Fibroblast of skin of scalp (primary cell): ENCODE results near the gene AOC2. TPM values are rescaled to one million over a fixed set of nuclear protein-coding genes. Genes with fewer than 3 reads are reported as not detected.

ENCODE experiments used
- DNase-seq: peaks from one replicate; pipeline ENCODE4 v3.0.0-alpha.2; 2013
- polyA plus RNA-seq, 2 experiments: library from polyadenylated mRNA; unstranded; fragments of 120-200 nt; gene quantifications; one replicate each; pipeline ENCODE4 v1.2.1, GENCODE V29; 2013; ENCODE audit not compliant: insufficient read length in 2 of 2

AOC2 gene
- 0.47 TPM for polyA plus RNA-seq (2013, experiment 1 of 2; ENCODE audit: insufficient read length)
- polyA plus RNA-seq (2013, experiment 2 of 2; ENCODE audit: insufficient read length) = 0.35 TPM

DNA sequence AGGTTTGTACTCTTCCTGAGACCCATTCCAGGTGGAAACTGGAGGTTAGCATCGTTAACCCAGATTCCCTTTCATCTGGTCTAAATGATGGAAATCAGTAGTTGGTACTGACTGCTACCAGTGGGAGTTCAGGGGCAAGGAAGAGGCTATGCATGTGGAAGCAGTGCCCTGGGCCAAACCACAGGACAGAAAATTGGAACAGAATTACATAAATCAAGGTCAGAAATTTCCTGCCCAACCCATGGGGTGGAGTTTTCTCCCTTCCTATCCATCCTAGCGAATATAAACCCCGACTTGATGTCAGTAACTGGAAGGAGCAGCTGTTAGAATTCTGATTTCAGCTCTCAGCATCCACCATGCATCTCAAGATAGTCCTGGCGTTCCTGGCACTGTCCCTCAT, at the start of gene AOC2:
AOC2 (plus strand) TSS at position 310 of the 400 bp plus-strand sequence; CDS start at position 357, 47 bp downstream.
- no peak for DNase-seq

DNA sequence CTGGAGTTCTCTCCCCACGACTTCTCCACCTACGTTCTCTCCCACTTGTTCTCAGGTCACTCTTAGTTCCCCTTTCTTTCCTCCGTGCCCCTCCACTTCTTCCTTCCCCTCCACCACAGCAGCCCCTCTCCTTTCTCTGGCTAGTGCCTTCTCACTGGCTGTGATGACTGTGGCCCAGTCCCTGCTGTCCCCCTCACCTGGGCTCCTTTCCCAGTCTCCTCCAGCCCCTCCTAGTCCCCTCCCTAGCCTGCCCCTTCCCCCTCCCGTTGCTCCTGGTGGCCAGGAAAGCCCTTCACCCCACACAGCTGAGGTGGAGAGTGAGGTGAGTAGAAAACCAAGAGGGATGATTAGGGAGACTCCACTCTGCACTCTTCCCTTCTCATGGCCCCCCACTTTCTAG, 49.3 kb upstream of the AOC2 start:
- DNase-seq = no peak

DNA sequence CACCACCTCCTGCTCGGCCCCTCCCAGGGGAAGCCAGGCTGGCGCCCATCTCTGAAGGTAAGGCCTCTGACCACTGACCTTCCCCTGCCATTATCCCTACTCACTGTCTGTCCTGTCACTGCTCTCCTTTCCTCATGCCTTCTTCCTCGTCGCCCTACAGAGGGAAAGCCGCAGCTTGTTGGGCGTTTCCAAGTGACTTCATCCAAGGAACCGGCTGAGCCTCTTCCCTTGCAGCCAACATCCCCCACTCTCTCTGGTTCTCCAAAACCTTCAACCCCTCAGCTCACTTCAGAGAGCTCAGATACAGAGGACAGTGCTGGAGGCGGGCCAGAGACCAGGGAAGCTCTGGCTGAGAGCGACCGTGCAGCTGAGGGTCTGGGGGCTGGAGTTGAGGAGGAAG, 48.9 kb upstream of the AOC2 start:
- no peak for DNase-seq

- no peak for DNase-seq
Observed at GRCh38 chr17:42796066-42796758, 48.2 kb upstream of the AOC2 start.

DNA sequence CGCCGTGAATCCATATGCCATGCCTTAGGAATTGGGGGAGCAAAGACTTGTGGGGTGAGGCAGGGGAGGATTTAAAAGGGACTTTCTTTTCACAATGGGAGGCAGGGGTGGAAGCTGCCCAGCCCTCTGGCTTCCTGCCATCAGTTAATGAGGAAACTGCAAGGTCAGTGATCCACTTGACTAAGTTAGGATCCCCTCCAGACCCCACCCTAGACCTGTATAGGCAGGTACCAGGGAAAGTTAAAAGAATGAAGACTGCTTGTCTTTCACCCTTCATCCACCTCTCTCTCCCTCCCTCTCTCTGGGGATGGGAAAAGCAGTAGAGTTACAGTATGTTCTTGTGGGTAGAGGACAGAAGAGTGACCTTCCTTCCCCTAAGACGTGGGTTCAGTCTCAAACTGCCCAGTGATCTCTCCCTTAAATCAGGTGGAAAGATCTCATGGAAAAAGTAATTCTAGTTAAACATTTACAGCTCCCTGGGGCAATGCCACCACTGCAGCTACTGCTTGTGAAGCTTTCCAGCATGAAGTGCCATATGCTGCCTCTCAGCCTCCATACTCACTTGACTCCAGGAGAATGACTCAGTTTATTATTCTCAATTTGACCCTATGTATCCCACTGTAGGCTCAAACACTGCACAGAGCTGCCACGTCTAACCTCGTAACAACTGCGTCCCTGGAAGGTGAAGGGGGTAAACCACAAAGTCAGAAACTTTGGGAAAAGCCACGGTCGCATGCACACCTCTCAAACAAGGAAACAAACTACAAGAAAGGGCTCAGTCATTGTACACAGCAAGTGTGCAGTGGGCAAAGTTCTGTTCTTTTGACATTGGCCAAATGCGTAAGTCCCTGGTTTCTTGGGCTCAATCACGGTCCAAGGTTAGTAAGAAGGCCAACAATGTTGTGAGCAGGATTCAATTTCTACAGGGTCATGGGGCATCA, 47.0 kb upstream of the AOC2 start:
- no peak for DNase-seq

- no peak for DNase-seq
Observed at GRCh38 chr17:42798011-42798382, 46.4 kb upstream of the AOC2 start.

DNA sequence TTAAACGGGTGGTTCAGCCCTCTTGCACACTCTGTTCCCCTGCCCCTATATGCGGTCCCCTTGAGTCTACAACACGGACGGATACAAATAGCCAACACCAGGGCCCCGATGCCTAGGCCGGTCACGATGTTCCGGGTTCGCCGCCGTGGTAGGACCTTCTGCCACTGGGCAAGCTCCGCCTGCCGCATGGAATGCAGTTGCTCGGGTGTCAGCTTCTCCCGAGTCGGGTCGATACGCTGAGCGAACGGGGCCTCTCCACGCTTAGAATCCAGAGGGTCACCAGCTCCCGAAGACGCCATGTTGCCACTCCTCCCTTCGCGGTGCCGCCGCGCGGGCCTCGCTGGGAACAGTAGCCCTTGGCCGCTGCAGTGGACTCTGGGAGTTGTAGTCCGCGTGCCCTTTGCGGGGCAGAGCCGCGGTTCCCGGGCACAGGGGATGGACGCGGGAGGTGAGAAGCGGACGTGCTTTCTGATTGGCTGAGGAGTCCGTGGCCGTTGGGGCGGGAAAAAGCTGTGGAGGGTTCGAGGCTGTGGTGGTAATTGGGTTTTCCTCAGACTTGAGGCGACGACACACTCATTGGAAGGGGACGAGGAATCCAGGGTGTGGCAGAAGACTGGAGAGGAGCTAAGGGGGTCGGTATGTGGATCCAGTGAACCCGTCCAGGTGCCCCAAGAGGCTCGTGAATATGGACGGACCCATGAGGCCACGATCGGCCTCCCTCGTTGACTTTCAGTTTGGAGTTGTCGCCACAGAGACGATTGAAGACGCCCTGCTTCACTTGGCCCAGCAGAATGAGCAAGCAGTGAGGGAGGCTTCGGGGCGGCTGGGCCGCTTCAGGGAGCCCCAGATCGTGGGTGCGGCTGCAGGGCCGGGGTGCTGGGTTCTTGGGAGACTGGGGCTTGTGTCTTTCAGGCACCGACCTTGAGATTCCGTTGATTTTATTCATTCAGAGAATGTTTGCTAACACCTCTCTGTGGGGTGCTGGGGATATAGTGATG, 45.7 kb upstream of the AOC2 start, which contains the start of the genes CNTD1 and COA3:
CNTD1 (plus strand) TSS at position 479 of the 998 bp plus-strand sequence; CDS start at position 686, 207 bp downstream.
COA3 (minus strand) TSS at position 322 of the 998 bp plus-strand sequence; CDS start at position 299, 23 bp downstream.
- peak; percentile 90 for DNase-seq

GRCh38 chr17:42803074-42803883, 41.1 kb upstream of the AOC2 start:
- no peak for DNase-seq

- DNase-seq = no peak
Observed at GRCh38 chr17:42804918-42805367, 39.4 kb upstream of the AOC2 start.

GRCh38 chr17:42806249-42806648, 38.1 kb upstream of the AOC2 start:
- no peak for DNase-seq

- DNase-seq = no peak
Observed at GRCh38 chr17:42809250-42809649, 35.1 kb upstream of the AOC2 start.

- DNase-seq = peak; percentile 20
Observed at GRCh38 chr17:42814633-42815399, 29.6 kb upstream of the AOC2 start.

GRCh38 chr17:42817866-42818265, 26.5 kb upstream of the AOC2 start:
- DNase-seq = no peak

DNA sequence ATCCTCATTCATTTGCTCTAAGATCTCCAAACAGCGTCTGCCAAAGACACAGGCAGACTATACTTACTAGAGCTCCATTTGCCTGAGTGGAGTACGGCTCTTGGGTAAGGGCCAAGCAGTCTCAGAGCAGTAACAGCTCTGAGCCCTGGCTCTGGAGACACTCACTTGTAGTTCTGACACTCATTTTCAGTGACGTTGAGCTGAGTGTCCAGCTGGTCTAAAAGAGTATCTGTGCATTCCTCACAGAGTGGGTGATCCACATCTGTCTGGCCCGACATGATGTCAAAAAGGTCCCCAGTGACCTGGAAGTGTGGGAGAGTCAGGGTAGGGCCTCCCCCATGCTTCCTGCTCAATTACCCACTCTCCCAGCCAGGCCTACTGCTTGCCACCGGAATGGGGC, 26.0 kb upstream of the AOC2 start:
- DNase-seq = no peak

GRCh38 chr17:42819939-42820535, 24.3 kb upstream of the AOC2 start:
- DNase-seq = peak; percentile 62

DNA sequence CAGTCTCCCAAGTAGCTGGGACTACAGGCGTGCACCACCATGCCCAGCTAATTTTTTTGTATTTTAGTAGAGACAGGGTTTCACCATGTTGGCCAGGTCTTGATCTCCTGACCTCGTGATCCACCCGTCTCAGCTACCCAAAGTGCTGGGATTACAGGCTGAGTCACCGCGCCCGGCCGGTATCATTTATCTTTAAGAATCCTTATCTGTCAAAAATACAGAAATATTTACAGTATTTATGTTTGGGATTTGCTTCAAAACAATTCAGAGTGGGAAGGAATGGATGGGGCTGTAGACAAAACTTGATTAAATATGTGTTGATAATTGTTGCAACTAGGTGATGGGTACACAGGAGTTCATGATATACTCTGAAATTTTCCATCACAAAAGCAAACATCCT, 23.2 kb upstream of the AOC2 start:
- DNase-seq = no peak

GRCh38 chr17:42827472-42827871, 16.9 kb upstream of the AOC2 start:
- DNase-seq = no peak

- DNase-seq = no peak
Observed at GRCh38 chr17:42830971-42831370, 13.4 kb upstream of the AOC2 start.

- no peak for DNase-seq
Observed at GRCh38 chr17:42832213-42832933, 12.0 kb upstream of the AOC2 start.
